NAMALWA (cell line): ENCODE data around the gene SLC16A12.
"Not testable (repeated sequence)": the region's sequence is repeated elsewhere in the genome, so short reads cannot be mapped to it uniquely, and the experiment has no call there.

ENCODE experiments used
- DNase-seq: peaks from one replicate; pipeline ENCODE4 v3.0.0-alpha.2; 2015; ENCODE audit warnings: low spot score

Gene SLC16A12

GRCh38 chr10:89469517-89469916 is 65.9 kb downstream of the SLC16A12 start:
- DNase-seq = no peak

GRCh38 chr10:89468191-89468965 is 67.0 kb downstream of the SLC16A12 start:
- DNase-seq = no peak

- DNase-seq = peak; percentile 49
Observed at GRCh38 chr10:89466599-89467035, 68.8 kb downstream of the SLC16A12 start.

GRCh38 chr10:89465196-89465595 is 70.2 kb downstream of the SLC16A12 start:
- DNase-seq = no peak

- no peak for DNase-seq
Observed at GRCh38 chr10:89463846-89464537, 71.4 kb downstream of the SLC16A12 start.

GRCh38 chr10:89458784-89459183 is 76.6 kb downstream of the SLC16A12 start:
- DNase-seq = no peak

GRCh38 chr10:89458291-89458690 is 77.1 kb downstream of the SLC16A12 start:
- DNase-seq = no peak

GRCh38 chr10:89454561-89455347 is 80.6 kb downstream of the SLC16A12 start:
- no peak for DNase-seq

- no peak for DNase-seq
Observed at GRCh38 chr10:89452193-89452592, 83.2 kb downstream of the SLC16A12 start.

GRCh38 chr10:89450901-89451300 is 84.5 kb downstream of the SLC16A12 start:
- no peak for DNase-seq

- not testable (repeated sequence) for DNase-seq
Observed at GRCh38 chr10:89444819-89445218, 90.6 kb downstream of the SLC16A12 start.

GRCh38 chr10:89442289-89442688 is 93.1 kb downstream of the SLC16A12 start:
- DNase-seq = no peak

GRCh38 chr10:89440226-89441009 is 95.0 kb downstream of the SLC16A12 start:
- no peak for DNase-seq

GRCh38 chr10:89438525-89438924 is 96.9 kb downstream of the SLC16A12 start:
- DNase-seq = no peak

- DNase-seq = no peak
Observed at GRCh38 chr10:89431977-89432376, 103.4 kb downstream of the SLC16A12 start.

- DNase-seq = no peak
Observed at GRCh38 chr10:89428877-89429276, 106.5 kb downstream of the SLC16A12 start.

- DNase-seq = no peak
Observed at GRCh38 chr10:89427629-89428028, 107.8 kb downstream of the SLC16A12 start.

GRCh38 chr10:89426230-89426868 is 109.0 kb downstream of the SLC16A12 start:
- DNase-seq = peak; percentile 69

- DNase-seq = no peak
Observed at GRCh38 chr10:89425000-89425399, 110.4 kb downstream of the SLC16A12 start.

GRCh38 chr10:89421018-89421476 is 114.3 kb downstream of the SLC16A12 start:
- DNase-seq = no peak

GRCh38 chr10:89419548-89419947 is 115.8 kb downstream of the SLC16A12 start:
- DNase-seq = peak; percentile 33
